SK-N-SH treated with all-trans-retinoic acid at 6 μM for 48 hours (cell line): ENCODE measurements around the gene TPMT.

Source experiments
- ATAC-seq: fragments of 200-7000 bp; cut with Tn5 transposase; 3 replicates; pipeline ENCODE4 v1.9.1; 2020; ENCODE audit warnings: mild to moderate bottlenecking, moderate library complexity
- ARNTL ChIP-seq: fragments of 450-650 bp; formaldehyde crosslinking; IDR thresholded peaks from 2 replicates; pipeline ENCODE4 v1.5.0; 2020; ENCODE audit warnings: low read depth, mild to moderate bottlenecking, moderate library complexity, borderline replicate concordance
- BACH2 ChIP-seq: fragments of 250-450 bp; sonication (Bioruptor Pico); IDR thresholded peaks from 2 replicates; pipeline ENCODE4 v1.9.0; 2021; ENCODE audit warnings: mild to moderate bottlenecking, borderline replicate concordance
- CREB5 ChIP-seq: fragments of 250-450 bp; sonication (Bioruptor Pico); IDR thresholded peaks from 2 replicates; pipeline ENCODE4 v1.5.1; 2020; ENCODE audit warnings: low read depth, mild to moderate bottlenecking, moderate library complexity
- CSDC2 ChIP-seq: fragments of 250-450 bp; sonication (Bioruptor Pico); IDR thresholded peaks from 2 replicates; pipeline ENCODE4 v1.5.0; 2020; ENCODE audit warnings: mild to moderate bottlenecking, moderate library complexity
- CSRNP3 ChIP-seq: fragments of 250-450 bp; sonication (Bioruptor Pico); IDR thresholded peaks from 2 replicates; pipeline ENCODE4 v1.5.1; 2021; ENCODE audit warnings: mild to moderate bottlenecking, moderate library complexity
- ESRRG ChIP-seq: fragments of 250-450 bp; sonication (Bioruptor Pico); IDR thresholded peaks from 2 replicates; pipeline ENCODE4 v1.6.1; 2021; ENCODE audit warnings: mild to moderate bottlenecking
- GLIS3 ChIP-seq: fragments of 250-450 bp; sonication (Bioruptor Pico); IDR thresholded peaks from 2 replicates; pipeline ENCODE4 v1.5.0; 2020; ENCODE audit warnings: mild to moderate bottlenecking, moderate library complexity
- ISL1 ChIP-seq: fragments of 250-450 bp; sonication (Bioruptor Pico); IDR thresholded peaks from 2 replicates; pipeline ENCODE4 v2.1.2; 2022; ENCODE audit warnings: mild to moderate bottlenecking, moderate library complexity
- OSR1 ChIP-seq: fragments of 250-450 bp; sonication (Bioruptor Pico); IDR thresholded peaks from 2 replicates; pipeline ENCODE4 v1.8.0; 2022; ENCODE audit warnings: moderate library complexity, mild to moderate bottlenecking, inconsistent platforms
- PATZ1 ChIP-seq: fragments of 250-450 bp; sonication (Bioruptor Pico); IDR thresholded peaks from 2 replicates; pipeline ENCODE4 v1.8.0; 2020; ENCODE audit warnings: mild to moderate bottlenecking, moderate library complexity, borderline replicate concordance
- POU6F1 ChIP-seq: fragments of 250-450 bp; sonication (Bioruptor Pico); IDR thresholded peaks from 2 replicates; pipeline ENCODE4 v1.8.0; 2021; ENCODE audit warnings: low read depth, mild to moderate bottlenecking, moderate library complexity, borderline replicate concordance
- RARB ChIP-seq: fragments of 250-450 bp; sonication (Bioruptor Pico); IDR thresholded peaks from 2 replicates; pipeline ENCODE4 v1.8.0; 2021; ENCODE audit warnings: mild to moderate bottlenecking, moderate library complexity
- SNAI2 ChIP-seq: fragments of 250-450 bp; sonication (Bioruptor Pico); IDR thresholded peaks from 2 replicates; pipeline ENCODE4 v1.5.0; 2020; ENCODE audit warnings: mild to moderate bottlenecking, moderate library complexity
- TCF4 ChIP-seq: fragments of 250-450 bp; sonication (Bioruptor Pico); IDR thresholded peaks from 2 replicates; pipeline ENCODE4 v1.8.0; 2021; ENCODE audit warnings: mild to moderate bottlenecking, moderate library complexity, borderline replicate concordance
- TSHZ2 ChIP-seq: fragments of 250-450 bp; sonication (Bioruptor Pico); IDR thresholded peaks from 2 replicates; pipeline ENCODE4 v1.5.0; 2020; ENCODE audit warnings: mild to moderate bottlenecking, moderate library complexity
- ZFP30 ChIP-seq: fragments of 450-650 bp; formaldehyde crosslinking; IDR thresholded peaks from 2 replicates; pipeline ENCODE4 v1.5.0; 2022; ENCODE audit warnings: mild to moderate bottlenecking, moderate library complexity
- ZNF565 ChIP-seq: fragments of 450-650 bp; formaldehyde crosslinking; conservative IDR thresholded peaks from 2 replicates; pipeline ENCODE4 v1.5.0; 2020; ENCODE audit warnings: low read depth, mild to moderate bottlenecking, moderate library complexity
- ZNF8 ChIP-seq: fragments of 450-650 bp; formaldehyde crosslinking; IDR thresholded peaks from 2 replicates; pipeline ENCODE4 v1.5.0; 2020; ENCODE audit warnings: mild to moderate bottlenecking, moderate library complexity

The TPMT gene

GRCh38 chr6:18148304-18149025 is 6.4 kb downstream of the TPMT start:
- TF ChIP-seq OSR1 (CRISPR knock-in tag) (no peak), SNAI2 (no peak), ZFP30 (CRISPR knock-in tag) (no peak), ISL1 (peak; percentile 42), CREB5 (CRISPR knock-in tag) (0 out of 2 replicates have a peak, but pooled peaks have one; percentile 12), ESRRG (no peak)
- no peak for ATAC-seq

GRCh38 chr6:18147616-18148015 is 7.3 kb downstream of the TPMT start:
- ATAC-seq = no peak
- TF ChIP-seq CSRNP3 (CRISPR knock-in tag) (no peak), ARNTL (CRISPR knock-in tag) (no peak), TCF4 (CRISPR knock-in tag) (no peak), PATZ1 (CRISPR knock-in tag) (no peak), OSR1 (CRISPR knock-in tag) (no peak)

- peak; percentile 49; the same call in 2 of the 3 replicates for ATAC-seq
- TF ChIP-seq ISL1 (peak; percentile 49; the same call in 1 of the 2 replicates), PATZ1 (CRISPR knock-in tag) (no peak)
Measured at GRCh38 chr6:18147160-18147559, 7.7 kb downstream of the TPMT start.

- ATAC-seq = no peak
- TF ChIP-seq ZNF8 (CRISPR knock-in tag) (no peak), PATZ1 (CRISPR knock-in tag) (no peak), CSRNP3 (CRISPR knock-in tag) (no peak), TSHZ2 (CRISPR knock-in tag) (no peak), POU6F1 (CRISPR knock-in tag) (no peak), RARB (CRISPR knock-in tag) (no peak), SNAI2 (no peak), TCF4 (CRISPR knock-in tag) (no peak), ZNF565 (CRISPR knock-in tag) (no peak), CSDC2 (CRISPR knock-in tag) (no peak), ZFP30 (CRISPR knock-in tag) (no peak), CREB5 (CRISPR knock-in tag) (no peak), BACH2 (CRISPR knock-in tag) (no peak), ARNTL (CRISPR knock-in tag) (no peak), GLIS3 (CRISPR knock-in tag) (no peak), ISL1 (no peak)
Measured at GRCh38 chr6:18142591-18142861, 12.4 kb downstream of the TPMT start.
